Measurements from ENCODE around the gene MAP7D1.
A peak's percentile ranks its signal among the peaks of the same experiment; 100 is the strongest.

The MAP7D1 gene

GRCh38 chr1:36155408-36156328 is at the start of gene MAP7D1:
Gene MAP7D1 (plus strand): TSS chr1:36156160. CDS start chr1:36156418, 258 bp downstream.
- DNase-seq, result peak; percentile 89

- DNase-seq, result no peak
Measured at GRCh38 chr1:36106269-36106668, 49.7 kb upstream of the MAP7D1 start.

- DNase-seq, result no peak
Measured at GRCh38 chr1:36107394-36107793, 48.6 kb upstream of the MAP7D1 start.

DNA sequence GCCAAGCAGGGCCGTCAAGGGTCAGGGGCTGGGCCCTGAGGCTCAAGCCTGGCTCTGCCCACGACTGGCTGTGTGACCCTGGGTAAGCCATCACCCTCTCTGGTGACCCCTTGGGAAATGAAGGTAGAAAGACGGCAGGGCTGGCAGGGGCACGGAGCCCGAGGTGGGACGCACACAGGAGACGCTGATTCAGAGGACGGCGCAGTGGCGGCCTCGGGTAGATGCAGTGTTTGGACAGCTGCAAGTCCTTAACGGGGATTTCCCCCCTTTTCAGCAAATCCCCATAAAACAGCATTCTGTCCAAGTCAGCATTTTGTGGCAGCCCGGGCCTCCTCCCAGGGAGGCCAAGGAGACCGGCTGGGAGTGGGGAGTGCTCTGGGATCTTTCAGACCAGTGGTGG is 47.6 kb upstream of the MAP7D1 start:
- DNase-seq, result no peak

GRCh38 chr1:36109041-36109679 is 46.8 kb upstream of the MAP7D1 start:
- peak; percentile 46 for DNase-seq

GRCh38 chr1:36111151-36111550 is 44.8 kb upstream of the MAP7D1 start:
- DNase-seq, result no peak

DNA sequence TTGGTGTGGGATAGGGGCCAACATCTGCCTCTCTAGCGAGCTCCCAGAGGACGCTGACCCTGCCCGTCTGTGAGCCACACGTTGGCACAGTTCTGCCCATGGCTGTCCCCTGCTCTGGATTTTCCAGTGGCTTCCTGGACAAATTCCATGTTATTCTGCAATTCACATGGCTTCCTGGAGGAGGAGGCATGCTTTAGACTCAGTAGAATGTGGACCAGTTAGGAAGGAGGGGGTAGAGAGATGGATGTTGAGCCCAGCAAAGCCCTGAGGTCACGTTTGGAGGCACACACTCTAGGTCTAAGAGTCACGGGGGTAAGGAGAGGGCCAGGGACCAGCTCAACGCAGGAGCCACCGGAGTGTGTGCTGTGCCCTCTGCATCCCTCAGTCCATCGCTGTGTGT is 43.1 kb upstream of the MAP7D1 start:
- no peak for DNase-seq

GRCh38 chr1:36114371-36114770 is 41.6 kb upstream of the MAP7D1 start:
- DNase-seq, result no peak

DNA sequence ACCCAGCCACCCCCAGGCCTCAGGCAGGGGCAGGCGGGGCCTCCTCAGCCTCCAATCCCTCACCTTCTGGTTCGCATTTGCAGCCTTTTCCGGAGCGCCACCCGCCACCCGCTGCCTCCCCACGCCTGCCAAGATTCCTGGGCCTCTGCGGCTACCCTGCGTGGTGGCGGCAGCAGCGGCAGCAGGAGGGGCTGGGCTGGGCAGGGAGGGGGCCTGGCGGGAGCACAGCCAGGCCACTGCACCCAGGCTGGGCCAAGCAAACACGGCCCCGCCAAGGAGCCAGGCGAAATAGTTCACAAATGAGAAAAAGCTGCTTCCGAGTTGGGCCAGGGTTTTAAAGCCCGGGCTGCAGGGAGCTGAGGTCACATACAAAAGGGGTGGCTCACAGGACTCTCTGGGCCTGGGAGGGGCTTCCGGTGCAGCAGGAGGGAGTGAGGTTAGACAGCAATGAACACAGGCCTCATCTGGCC is 40.7 kb upstream of the MAP7D1 start:
- no peak for DNase-seq

GRCh38 chr1:36115931-36116330 is 40.0 kb upstream of the MAP7D1 start:
- DNase-seq, result no peak

- no peak for DNase-seq
Measured at GRCh38 chr1:36116901-36117300, 39.1 kb upstream of the MAP7D1 start.

DNA sequence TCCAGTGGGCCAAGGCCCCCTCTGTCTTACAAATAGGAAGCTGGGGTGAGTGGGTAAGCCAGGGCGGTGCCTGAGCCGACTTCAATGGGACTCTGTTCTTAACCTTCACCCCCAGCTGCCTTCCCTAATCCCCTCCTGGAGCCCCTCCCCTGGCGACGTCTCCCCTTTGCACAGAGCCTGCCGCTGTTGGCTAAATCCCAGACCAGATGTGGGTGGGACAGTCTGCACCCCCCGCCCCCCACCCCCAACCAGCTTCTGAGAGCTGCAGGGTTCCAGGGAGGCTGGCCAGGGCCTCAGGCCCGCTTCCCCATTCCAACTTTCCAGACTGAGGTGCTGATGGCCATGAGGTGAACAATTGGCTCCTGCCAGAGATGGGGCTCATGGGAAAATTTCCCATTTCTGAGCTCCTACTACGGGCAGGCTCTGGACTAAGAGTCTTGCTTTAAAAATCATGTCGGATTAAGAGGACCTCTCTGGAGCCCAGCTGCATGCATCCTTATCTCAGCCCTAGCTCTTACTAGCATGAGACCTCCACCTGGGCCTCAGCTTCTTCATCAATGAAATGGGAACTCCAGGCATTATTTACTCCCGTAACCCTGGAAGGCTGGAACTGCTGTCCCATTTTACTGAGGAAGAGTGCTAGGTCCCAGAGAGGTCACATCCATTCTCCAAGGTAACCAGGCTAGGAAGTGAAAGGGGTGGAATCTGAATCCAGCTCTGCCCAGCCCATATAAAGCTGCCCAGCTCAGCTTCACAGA is 37.3 kb upstream of the MAP7D1 start:
- DNase-seq, result no peak

- DNase-seq, result no peak
Measured at GRCh38 chr1:36119456-36119855, 36.5 kb upstream of the MAP7D1 start.

DNA sequence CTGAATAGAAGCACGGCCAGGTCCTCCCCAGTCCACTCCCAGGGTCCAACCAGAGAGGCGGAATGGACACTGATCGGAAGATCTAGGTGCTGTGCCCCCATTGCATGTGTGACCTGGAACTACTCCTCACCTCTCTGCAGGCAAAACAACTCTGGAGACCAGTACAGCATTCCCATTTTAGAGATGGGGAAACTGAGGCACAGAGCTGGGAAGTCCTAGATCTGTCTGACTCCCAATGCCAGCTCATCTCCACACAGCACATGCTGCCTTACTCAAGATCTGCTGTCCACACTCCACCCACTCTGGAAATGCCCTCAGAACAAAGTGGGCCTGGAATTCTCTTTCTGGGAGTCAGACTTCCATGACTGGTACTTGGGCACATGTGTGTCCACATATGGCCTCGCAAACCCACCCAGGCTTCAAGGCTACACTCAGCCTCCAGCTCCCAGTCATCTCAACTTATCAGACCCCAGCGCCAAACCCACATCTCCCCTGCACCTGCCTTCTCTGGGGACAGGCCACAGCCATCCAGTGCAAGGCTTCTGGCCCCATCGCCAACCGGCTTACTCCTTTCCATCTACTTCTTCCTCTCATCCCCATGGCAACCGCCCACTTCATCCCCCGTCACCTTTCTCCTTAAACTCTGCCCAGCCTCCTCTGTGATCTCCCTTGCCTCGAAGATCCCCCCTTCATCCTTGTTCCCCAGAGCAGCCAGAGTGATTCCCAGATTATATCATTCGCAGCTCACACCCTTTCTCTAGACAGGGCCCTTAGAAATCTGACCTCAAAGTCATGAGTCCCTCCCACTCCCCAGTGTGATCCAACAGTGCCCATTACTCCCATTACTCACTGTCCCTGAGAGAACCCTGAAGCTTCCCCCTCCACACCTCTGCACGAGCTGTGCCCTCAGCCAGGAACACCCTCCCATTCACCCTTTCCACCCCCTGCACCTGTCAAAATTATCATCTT is 33.6 kb upstream of the MAP7D1 start:
- no peak for DNase-seq

DNA sequence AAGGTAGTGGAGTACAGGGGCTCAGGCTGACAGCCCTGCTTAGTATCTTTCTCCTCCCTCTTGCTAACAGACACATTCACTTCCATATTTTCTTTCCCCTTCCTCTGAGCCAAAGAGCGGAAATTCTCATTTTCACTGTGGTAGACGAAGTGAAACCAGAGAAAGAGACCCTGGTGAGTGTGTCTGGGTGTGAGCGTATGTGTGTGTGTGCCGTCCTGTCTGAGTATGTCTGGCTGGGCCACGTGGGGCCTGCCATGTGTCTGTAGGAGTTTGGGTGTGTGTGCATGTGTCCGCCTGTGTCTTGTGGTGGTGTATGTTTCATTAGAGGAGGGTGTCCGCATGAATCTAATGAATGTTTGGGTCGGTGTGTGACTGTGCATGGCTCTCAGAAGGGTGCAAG is 32.6 kb upstream of the MAP7D1 start:
- DNase-seq, result no peak

GRCh38 chr1:36124404-36125128 is 31.4 kb upstream of the MAP7D1 start:
- DNase-seq, result no peak

- no peak for DNase-seq
Measured at GRCh38 chr1:36125129-36125991, 30.6 kb upstream of the MAP7D1 start, which contains the start of gene COL8A2. Gene COL8A2 (minus strand): TSS chr1:36125222. CDS start chr1:36100242, 24,980 bp downstream.

DNA sequence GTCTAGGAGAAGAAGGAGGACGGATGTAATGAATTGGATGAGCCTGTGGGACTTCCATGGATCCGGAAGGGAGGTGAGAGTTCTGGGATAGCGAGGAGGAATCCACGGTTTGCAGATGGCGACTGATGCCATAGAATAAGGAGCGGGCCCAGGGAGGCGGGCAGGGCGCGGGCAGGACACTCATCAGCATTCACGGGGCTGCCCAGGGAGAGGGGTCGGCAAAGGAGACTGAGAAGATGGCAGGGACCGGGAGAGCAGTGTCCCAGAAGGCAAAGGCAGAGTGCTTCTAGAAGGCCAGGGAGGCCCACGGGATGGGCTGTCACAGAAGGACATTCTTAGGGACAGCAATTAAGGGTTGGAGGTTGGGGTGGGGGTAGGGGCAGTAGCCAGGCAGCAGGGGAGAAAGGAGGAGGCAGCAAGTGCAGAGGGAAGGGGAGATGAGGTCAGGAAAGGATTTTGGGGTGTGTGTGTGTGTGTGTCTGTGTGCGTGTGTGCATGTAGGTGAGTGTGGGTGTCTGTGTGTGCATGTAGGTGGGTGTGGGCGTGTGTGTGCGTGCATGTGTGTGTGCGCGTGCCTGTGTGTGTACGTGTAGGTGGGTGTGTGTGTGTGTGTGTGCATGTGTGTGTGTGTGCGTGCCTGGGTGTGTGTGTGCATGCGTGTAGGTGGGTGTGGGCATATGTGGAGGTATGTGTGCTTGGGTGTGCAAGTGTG is 29.8 kb upstream of the MAP7D1 start:
- DNase-seq, result no peak

DNA sequence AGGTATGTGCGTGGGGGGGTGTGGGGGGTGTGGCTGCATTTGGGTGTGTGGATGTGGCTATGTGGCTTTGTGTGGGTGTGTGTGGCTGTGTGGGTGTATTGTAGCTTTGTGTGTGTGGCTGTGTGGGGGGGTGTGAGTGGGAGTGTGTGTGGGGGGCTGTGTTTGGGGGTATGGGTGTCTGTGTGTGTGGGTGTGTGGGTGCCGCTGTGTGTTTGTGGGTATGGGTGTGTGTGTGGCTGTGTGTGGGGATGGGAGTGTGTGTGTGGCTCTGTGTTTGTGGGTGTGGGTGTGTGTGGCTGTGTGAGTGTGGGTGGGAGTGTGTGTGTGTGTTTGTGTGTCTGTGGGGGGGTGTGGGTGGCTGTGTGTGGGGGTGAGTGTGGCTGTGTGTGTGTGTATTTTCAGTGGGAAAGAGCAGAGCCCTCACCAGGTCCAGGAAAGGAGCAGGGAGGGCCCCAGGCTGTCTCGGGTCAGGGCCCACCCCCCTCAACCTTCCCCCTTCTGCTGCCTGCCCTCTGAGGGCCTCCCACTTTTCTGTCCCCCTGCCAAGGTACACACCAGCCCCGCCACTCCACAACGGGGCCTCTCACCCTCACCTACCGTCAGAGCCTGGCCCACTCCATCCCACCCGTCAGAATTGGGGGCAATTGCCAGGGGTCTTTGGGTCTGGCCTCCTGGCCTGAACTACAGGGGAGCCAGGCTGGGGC is 29.0 kb upstream of the MAP7D1 start:
- no peak for DNase-seq

Measured in activated naive CD4-positive, alpha-beta T cell treated with anti-CD3 and anti-CD28 coated beads, Interleukin-2, amount 50 U/mL, for 16 hours (primary cell).